Measurements from ENCODE around the gene PTPRH. TPM values are rescaled to one million over a fixed set of nuclear protein-coding genes. Genes with fewer than 3 reads are reported as not detected.
"Not testable (repeated sequence)": the region's sequence is repeated elsewhere in the genome, so short reads cannot be mapped to it uniquely, and the experiment has no call there.

The PTPRH gene
- total RNA-seq, 4 donors from 2014 or later, result 31.2 to 176 (median 102) TPM

DNA sequence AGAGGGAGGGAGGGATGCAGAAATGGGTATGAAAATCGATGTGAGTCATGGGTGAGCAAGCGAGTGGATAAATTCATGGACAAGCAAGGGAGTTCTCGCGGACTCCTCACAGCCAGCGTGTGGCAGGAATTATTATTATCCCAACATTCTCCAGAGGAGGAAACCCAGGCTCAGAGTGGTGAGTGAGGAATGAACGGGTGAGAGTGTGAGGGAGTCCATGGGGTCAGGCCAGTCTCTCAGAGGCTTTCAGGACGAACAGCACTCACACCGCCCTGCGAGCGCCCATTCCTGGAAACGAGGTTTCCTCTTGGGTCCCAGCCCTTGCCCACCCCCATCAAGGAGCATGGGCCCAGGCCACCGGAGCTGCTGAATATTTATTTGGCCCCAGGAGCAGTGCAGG lies 36.6 kb downstream of the PTPRH start:
- H3K9me3 ChIP-seq, result no peaks in the 10 kb centered on the region
- H3K4me1 ChIP-seq, result peaks cover 7 to 12% (median 11%) of the 10 kb centered on the region in 4 donors
- intact Hi-C loops (cut with DNase I; ENCODE audit: low total_unique reads), result no loop called here
- H3K36me3 ChIP-seq, result no peaks in the 10 kb centered on the region
- no peak overlapping the region for H3K27ac ChIP-seq
- no peak overlapping the region for H3K4me3 ChIP-seq
- in situ Hi-C loops (cut with MboI; ENCODE audit: low pct_ligation_motif_present in 1 of 4, low pct_unique_long_range_greater_than_20kb in 1 of 4, low sequenced_read_pairs in 3 of 4), result no loop called here
- WGBS, 2 donors (ENCODE audit: low coverage in 1 of 2), result 27 to 37% methylated on average over 5 to 12 of the region's 12 CpGs
- TF ChIP-seq POLR2AphosphoS5 (IDR thresholded peaks at IDR 0.05), result no peak
- TF ChIP-seq, protein P1, sequence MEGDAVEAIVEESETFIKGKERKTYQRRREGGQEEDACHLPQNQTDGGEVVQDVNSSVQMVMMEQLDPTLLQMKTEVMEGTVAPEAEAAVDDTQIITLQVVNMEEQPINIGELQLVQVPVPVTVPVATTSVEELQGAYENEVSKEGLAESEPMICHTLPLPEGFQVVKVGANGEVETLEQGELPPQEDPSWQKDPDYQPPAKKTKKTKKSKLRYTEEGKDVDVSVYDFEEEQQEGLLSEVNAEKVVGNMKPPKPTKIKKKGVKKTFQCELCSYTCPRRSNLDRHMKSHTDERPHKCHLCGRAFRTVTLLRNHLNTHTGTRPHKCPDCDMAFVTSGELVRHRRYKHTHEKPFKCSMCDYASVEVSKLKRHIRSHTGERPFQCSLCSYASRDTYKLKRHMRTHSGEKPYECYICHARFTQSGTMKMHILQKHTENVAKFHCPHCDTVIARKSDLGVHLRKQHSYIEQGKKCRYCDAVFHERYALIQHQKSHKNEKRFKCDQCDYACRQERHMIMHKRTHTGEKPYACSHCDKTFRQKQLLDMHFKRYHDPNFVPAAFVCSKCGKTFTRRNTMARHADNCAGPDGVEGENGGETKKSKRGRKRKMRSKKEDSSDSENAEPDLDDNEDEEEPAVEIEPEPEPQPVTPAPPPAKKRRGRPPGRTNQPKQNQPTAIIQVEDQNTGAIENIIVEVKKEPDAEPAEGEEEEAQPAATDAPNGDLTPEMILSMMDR (IDR thresholded peaks at IDR 0.05), result no peak
- TF ChIP-seq POLR2A (IDR thresholded peaks at IDR 0.05), result no peak
- no peak for TF ChIP-seq EP300 (IDR thresholded peaks at IDR 0.05; ENCODE audit: low read depth)
- H3K27me3 ChIP-seq, result peaks cover 100% of the 10 kb centered on the region
- no peak for DNase-seq

DNA sequence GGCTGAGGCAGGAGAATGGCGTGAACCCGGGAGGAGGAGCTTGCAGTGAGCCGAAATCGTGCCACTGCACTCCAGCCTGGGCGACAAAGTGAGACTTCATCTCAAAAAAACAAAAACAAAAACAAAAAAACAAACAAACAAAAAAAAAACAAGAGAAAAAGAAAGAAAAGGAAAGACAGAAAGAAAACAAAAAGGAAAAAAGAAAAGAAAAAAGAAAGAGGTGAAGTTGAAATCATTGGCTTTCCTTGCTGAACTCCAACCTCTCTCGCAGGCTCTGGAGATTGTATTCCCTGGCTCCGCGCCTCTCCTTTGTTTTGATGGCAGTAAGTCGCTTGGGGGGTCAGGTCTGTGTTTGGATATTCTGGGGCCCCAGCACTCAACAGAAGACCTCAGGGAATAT lies 37.0 kb downstream of the PTPRH start:
- DNase-seq; H3K36me3 ChIP-seq; H3K4me3 ChIP-seq; H3K9me3 ChIP-seq; intact Hi-C loops (cut with DNase I; ENCODE audit: low total_unique reads); in situ Hi-C loops (cut with MboI; ENCODE audit: low pct_ligation_motif_present in 1 of 4, low pct_unique_long_range_greater_than_20kb in 1 of 4, low sequenced_read_pairs in 3 of 4); H3K27ac ChIP-seq: not testable (repeated sequence)
- WGBS, 2 donors (ENCODE audit: low coverage in 1 of 2), result 44 to 72% methylated on average over 8 to 9 of the region's 9 CpGs
- H3K27me3 ChIP-seq, result peaks cover 100% of the 10 kb centered on the region
- peaks cover 7 to 12% (median 11%) of the 10 kb centered on the region in 4 donors for H3K4me1 ChIP-seq

DNA sequence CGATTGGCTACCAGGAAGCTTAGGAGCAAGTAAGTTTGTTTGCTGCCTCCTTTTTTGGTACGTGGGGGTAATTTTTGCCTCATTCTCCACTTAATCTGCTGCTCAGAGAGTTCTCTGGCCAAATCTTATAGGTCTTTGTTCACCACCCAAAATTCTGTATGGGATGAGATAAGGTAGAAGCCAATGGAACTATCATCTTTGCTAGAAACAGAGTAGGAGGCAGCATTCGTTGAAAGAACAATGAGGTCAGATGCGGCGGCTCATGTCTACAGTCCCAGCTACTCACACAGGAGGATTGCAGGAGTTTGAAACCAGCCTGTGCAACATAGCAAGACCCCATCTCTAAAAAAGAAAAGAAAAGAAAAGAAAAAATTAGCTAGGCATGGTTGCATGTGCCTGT lies 37.9 kb downstream of the PTPRH start:
- H3K27me3 ChIP-seq, result peaks cover 96% of the 10 kb centered on the region
- no peaks in the 10 kb centered on the region for H3K36me3 ChIP-seq
- in situ Hi-C loops (cut with MboI; ENCODE audit: low pct_ligation_motif_present in 1 of 4, low pct_unique_long_range_greater_than_20kb in 1 of 4, low sequenced_read_pairs in 3 of 4) (no loop called here), intact Hi-C loops (cut with DNase I; ENCODE audit: low total_unique reads) (no loop called here)
- 60 to 71% methylated on average over 1 to 5 of the region's 5 CpGs for WGBS, 2 donors (ENCODE audit: low coverage in 1 of 2)
- H3K27ac ChIP-seq, result no peak overlapping the region
- H3K4me1 ChIP-seq, result peaks cover 7 to 20% (median 14%) of the 10 kb centered on the region in 4 donors
- DNase-seq, result no peak
- TF ChIP-seq POLR2A (IDR thresholded peaks at IDR 0.05) (no peak), EP300 (IDR thresholded peaks at IDR 0.05; ENCODE audit: low read depth) (no peak), POLR2AphosphoS5 (IDR thresholded peaks at IDR 0.05) (no peak)
- TF ChIP-seq, protein P1 (IDR thresholded peaks at IDR 0.05), result no peak
- no peak overlapping the region for H3K4me3 ChIP-seq
- H3K9me3 ChIP-seq, result no peaks in the 10 kb centered on the region

DNA sequence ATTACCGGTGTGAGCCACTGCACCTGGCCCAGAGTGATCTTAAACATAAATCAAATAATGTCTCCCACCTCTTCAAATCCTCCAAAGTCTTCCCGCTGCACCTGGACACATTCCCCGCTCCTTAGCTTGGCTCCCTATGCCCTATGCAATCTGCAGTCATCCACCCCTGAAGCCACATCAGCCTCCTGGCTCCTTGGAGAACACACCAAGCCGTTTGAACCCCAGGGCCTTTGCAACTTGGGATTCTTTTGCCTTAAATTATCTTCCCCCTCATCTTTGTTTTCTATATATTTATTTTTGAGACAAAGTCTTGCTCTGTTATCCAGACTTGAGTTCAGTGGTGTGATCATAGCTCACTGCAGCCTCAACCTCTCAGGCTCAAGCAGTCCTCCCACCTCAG lies 40.2 kb downstream of the PTPRH start:
- Histone ChIP-seq H3K4me3 (no peak overlapping the region), H3K9me3 (no peaks in the 10 kb centered on the region), H3K4me1 (peaks cover 7 to 22% (median 12%) of the 10 kb centered on the region in 4 donors), H3K27me3 (peaks cover 89% of the 10 kb centered on the region), H3K36me3 (no peaks in the 10 kb centered on the region), H3K27ac (no peak overlapping the region)
- no peak for TF ChIP-seq POLR2AphosphoS5 (IDR thresholded peaks at IDR 0.05)
- TF ChIP-seq, protein P1 (IDR thresholded peaks at IDR 0.05), result no peak
- TF ChIP-seq POLR2A (IDR thresholded peaks at IDR 0.05), result no peak
- no peak for TF ChIP-seq EP300 (IDR thresholded peaks at IDR 0.05; ENCODE audit: low read depth)
- intact Hi-C loops (cut with DNase I; ENCODE audit: low total_unique reads) (no loop called here), in situ Hi-C loops (cut with MboI; ENCODE audit: low pct_ligation_motif_present in 1 of 4, low pct_unique_long_range_greater_than_20kb in 1 of 4, low sequenced_read_pairs in 3 of 4) (no loop called here)
- DNase-seq, result no peak
- WGBS, 2 donors (ENCODE audit: low coverage in 1 of 2), result 67 to 69% methylated on average over 3 to 4 of the region's 4 CpGs

Data from transverse colon (tissue), 4 donors.